IMR-90 (cell line): ENCODE data around the gene UMODL1. TPM values are rescaled to one million over a fixed set of nuclear protein-coding genes. Genes with fewer than 3 reads are reported as not detected.

Experiments used
- ATAC-seq: fragments of 200-7000 bp; cut with Tn5 transposase; 2 replicates; pipeline ENCODE4 v1.9.1; 2020; ENCODE audit warnings: low read depth, mild to moderate bottlenecking, moderate library complexity
- BruUV-seq: library from RNA; stranded (reverse); fragments of 400-500 nt; replicated peaks from 2 replicates; lab custom pipeline; 2021; lab: Mats Ljungman, UMichigan
- CTCF ChIA-PET: fragments of 300-600 bp; formaldehyde crosslinking; extraction: SDS; loops from one replicate; lab custom pipeline; 2021; ENCODE audit warnings: antibody characterized with exemption; lab: Yijun Ruan, JAX
- POLR2A ChIA-PET: fragments of 300-600 bp; sonication (Branson Sonifier 250); formaldehyde crosslinking; loops from one replicate; lab custom pipeline; 2022; ENCODE audit warnings: antibody characterized with exemption; ENCODE audit not compliant: unreplicated experiment; lab: Charles Lee
- DNase-seq: peaks from one replicate; pipeline ENCODE4 v3.0.0; 2013
- H2AFZ ChIP-seq: replicated peaks from 2 replicates; pipeline ENCODE3; 2013; ENCODE audit warnings: low read length, mild to moderate bottlenecking; ENCODE audit not compliant: poor library complexity
- H2AK5ac ChIP-seq: 2 replicates; pipeline ENCODE4 v1.6.1; 2013; ENCODE audit warnings: low read depth, low read length, inconsistent platforms
- H2AK9ac ChIP-seq: replicated peaks from 2 replicates; pipeline ENCODE3; 2013; ENCODE audit warnings: mild to moderate bottlenecking, low read depth, low read length, moderate library complexity; ENCODE audit not compliant: poor library complexity
- H2BK120ac ChIP-seq: 2 replicates; pipeline ENCODE4 v1.6.1; 2013; ENCODE audit warnings: low read depth, low read length, inconsistent platforms
- H2BK15ac ChIP-seq: 3 replicates; pipeline ENCODE4 v1.6.1; 2013; ENCODE audit warnings: low read depth, low read length, inconsistent platforms
- H2BK20ac ChIP-seq: 2 replicates; pipeline ENCODE4 v1.6.1; 2013; ENCODE audit warnings: low read depth, mild to moderate bottlenecking, inconsistent platforms, low read length, moderate library complexity
- H2BK5ac ChIP-seq: 2 replicates; pipeline ENCODE4 v1.6.1; 2013; ENCODE audit warnings: mild to moderate bottlenecking, low read depth, low read length, inconsistent platforms; ENCODE audit not compliant: poor library complexity, severe bottlenecking
- H3K14ac ChIP-seq: replicated peaks from 2 replicates; pipeline ENCODE4 v1.6.1; 2013; ENCODE audit warnings: low read depth, low read length, inconsistent platforms
- H3K18ac ChIP-seq: 2 replicates; pipeline ENCODE4 v1.6.1; 2013; ENCODE audit warnings: low read depth, low read length, control low read depth
- H3K23ac ChIP-seq: 2 replicates; pipeline ENCODE4 v1.6.1; 2013; ENCODE audit warnings: low read depth, low read length, inconsistent platforms
- H3K27ac ChIP-seq: 2 replicates; pipeline ENCODE4 v1.5.1; 2013; ENCODE audit warnings: mild to moderate bottlenecking, control low read depth, low read length; ENCODE audit not compliant: insufficient read depth
- H3K27me3 ChIP-seq: 2 replicates; pipeline ENCODE4 v1.6.1; 2013; ENCODE audit warnings: low read length; ENCODE audit not compliant: control insufficient read depth, insufficient read depth
- H3K36me3 ChIP-seq: 2 replicates; pipeline ENCODE4 v1.6.1; 2013; ENCODE audit warnings: low read length, mixed read lengths; ENCODE audit not compliant: control insufficient read depth, insufficient read depth
- H3K4ac ChIP-seq: 2 replicates; pipeline ENCODE4 v1.6.1; 2013; ENCODE audit warnings: low read depth, low read length, inconsistent platforms
- H3K4me1 ChIP-seq: 2 replicates; pipeline ENCODE4 v1.6.1; 2013; ENCODE audit warnings: low read length, mixed read lengths; ENCODE audit not compliant: control insufficient read depth, insufficient read depth
- H3K4me2 ChIP-seq: 2 replicates; pipeline ENCODE4 v1.6.1; 2013; ENCODE audit warnings: low read depth, mild to moderate bottlenecking, control low read depth, low read length, moderate library complexity
- H3K4me3 ChIP-seq: 2 replicates; pipeline ENCODE4 v1.5.1; 2013; ENCODE audit warnings: low read depth, mild to moderate bottlenecking, control low read depth, low read length, moderate library complexity; ENCODE audit not compliant: insufficient read depth
- H3K56ac ChIP-seq: 2 replicates; pipeline ENCODE4 v1.6.1; 2013; ENCODE audit warnings: low read length, inconsistent platforms; ENCODE audit not compliant: insufficient read depth; ENCODE audit errors: extremely low read depth
- H3K79me1 ChIP-seq, 2 experiments: 2 replicates each; pipeline ENCODE4 v1.6.1; 2013; ENCODE audit warnings: low read length in 2 of 2, inconsistent platforms in 1 of 2, low read depth in 1 of 2
- H3K9ac ChIP-seq: 2 replicates; pipeline ENCODE4 v1.6.1; 2013; ENCODE audit warnings: low read depth, low read length, control low read depth
- H3K9me1 ChIP-seq: 2 replicates; pipeline ENCODE4 v1.6.1; 2013; ENCODE audit warnings: low read length, inconsistent platforms; ENCODE audit not compliant: insufficient read depth
- H3K9me3 ChIP-seq: 2 replicates; pipeline ENCODE4 v1.6.1; 2013; ENCODE audit warnings: low read length; ENCODE audit not compliant: control insufficient read depth, insufficient read depth
- H4K20me1 ChIP-seq: 2 replicates; pipeline ENCODE4 v1.6.1; 2013; ENCODE audit warnings: low read length, inconsistent platforms; ENCODE audit not compliant: insufficient read depth
- H4K5ac ChIP-seq: 2 replicates; pipeline ENCODE4 v1.6.1; 2013; ENCODE audit warnings: mild to moderate bottlenecking, low read depth, low read length, control low read depth
- H4K8ac ChIP-seq, 2 experiments: 2 replicates each; pipeline ENCODE4 v1.6.1; 2013; ENCODE audit warnings: low read depth in 2 of 2, low read length in 2 of 2, control low read depth in 1 of 2, inconsistent platforms in 1 of 2
- H4K91ac ChIP-seq: 2 replicates; pipeline ENCODE4 v1.6.1; 2013; ENCODE audit warnings: low read depth, low read length, inconsistent platforms; ENCODE audit not compliant: insufficient read depth
- CHD1 ChIP-seq: IDR thresholded peaks from 2 replicates; pipeline ENCODE4 v1.6.1; 2012; ENCODE audit warnings: low read depth, low read length, improper control_type of control experiment
- FOS ChIP-seq: fragments of 150-350 bp; IDR thresholded peaks from 2 replicates; pipeline ENCODE4 v1.6.1; 2016; ENCODE audit warnings: low read depth, low read length
- MAZ ChIP-seq: IDR thresholded peaks from 2 replicates; pipeline ENCODE4 v1.6.1; 2012; ENCODE audit warnings: low read depth, mild to moderate bottlenecking, low read length, improper control_type of control experiment, moderate library complexity, borderline replicate concordance
- POLR2A ChIP-seq: IDR thresholded peaks from 2 replicates; pipeline ENCODE4 v1.6.1; 2012; ENCODE audit warnings: mild to moderate bottlenecking, low read depth, low read length
- RFX5 ChIP-seq: IDR thresholded peaks from 2 replicates; pipeline ENCODE4 v1.8.0; 2012; ENCODE audit warnings: low read depth, mild to moderate bottlenecking, low read length, moderate library complexity
- SMC3 ChIP-seq: fragments of 150-350 bp; IDR thresholded peaks from 2 replicates; pipeline ENCODE4 v1.6.1; 2016; ENCODE audit warnings: low read depth, mild to moderate bottlenecking, antibody characterized with exemption, low read length, moderate library complexity
- whole genome bisulfite sequencing, 2 experiments: methylation state at CpG; one replicate each; pipeline versions ENCODE4 v1.1.5 to v1.1.7; 2013; ENCODE audit warnings: missing lambda C conversion rate in 2 of 2; ENCODE audit not compliant: insufficient read length in 1 of 2; ENCODE audit errors: extremely low coverage in 2 of 2; 5-methylcytosine and 5-hydroxymethylcytosine counted together
- dilution Hi-C: fragments of 300-500 bp; cut with HindIII; formaldehyde crosslinking; loops from one replicate; pipeline ENCODE4 v1.14.3; 2018; ENCODE audit warnings: low sequenced_read_pairs; ENCODE audit not compliant: unreplicated experiment
- in situ Hi-C: fragments of 300-500 bp; cut with MboI; formaldehyde crosslinking; loops from 3 replicates; pipeline ENCODE4 v1.14.3; 2019; ENCODE audit warnings: low sequenced_read_pairs, inconsistent platforms, mixed read lengths
- intact Hi-C: fragments of 100-400 bp; cut with micrococcal nuclease; formaldehyde crosslinking; loops from 2 replicates; pipeline ENCODE4 v1.10.0; 2022
- polyA plus RNA-seq, 3 experiments: library from polyadenylated mRNA; depleted of rRNA; stranded (reverse); fragments of >200 nt; gene quantifications; 2 replicates each; pipeline ENCODE4 v1.2.3, GENCODE V29; 2012; ENCODE audit warnings: low replicate concordance in 1 of 3
- total RNA-seq: library from RNA; depleted of rRNA; stranded (reverse); fragments of >200 nt; gene quantifications from 2 replicates; pipeline ENCODE4 v1.2.3, GENCODE V29; 2012

The UMODL1 gene
- total and polyA plus RNA-seq, 2 of the 4 experiments (the other 2 are of a cell fraction) = 0.02 TPM; not detected in 1

DNA sequence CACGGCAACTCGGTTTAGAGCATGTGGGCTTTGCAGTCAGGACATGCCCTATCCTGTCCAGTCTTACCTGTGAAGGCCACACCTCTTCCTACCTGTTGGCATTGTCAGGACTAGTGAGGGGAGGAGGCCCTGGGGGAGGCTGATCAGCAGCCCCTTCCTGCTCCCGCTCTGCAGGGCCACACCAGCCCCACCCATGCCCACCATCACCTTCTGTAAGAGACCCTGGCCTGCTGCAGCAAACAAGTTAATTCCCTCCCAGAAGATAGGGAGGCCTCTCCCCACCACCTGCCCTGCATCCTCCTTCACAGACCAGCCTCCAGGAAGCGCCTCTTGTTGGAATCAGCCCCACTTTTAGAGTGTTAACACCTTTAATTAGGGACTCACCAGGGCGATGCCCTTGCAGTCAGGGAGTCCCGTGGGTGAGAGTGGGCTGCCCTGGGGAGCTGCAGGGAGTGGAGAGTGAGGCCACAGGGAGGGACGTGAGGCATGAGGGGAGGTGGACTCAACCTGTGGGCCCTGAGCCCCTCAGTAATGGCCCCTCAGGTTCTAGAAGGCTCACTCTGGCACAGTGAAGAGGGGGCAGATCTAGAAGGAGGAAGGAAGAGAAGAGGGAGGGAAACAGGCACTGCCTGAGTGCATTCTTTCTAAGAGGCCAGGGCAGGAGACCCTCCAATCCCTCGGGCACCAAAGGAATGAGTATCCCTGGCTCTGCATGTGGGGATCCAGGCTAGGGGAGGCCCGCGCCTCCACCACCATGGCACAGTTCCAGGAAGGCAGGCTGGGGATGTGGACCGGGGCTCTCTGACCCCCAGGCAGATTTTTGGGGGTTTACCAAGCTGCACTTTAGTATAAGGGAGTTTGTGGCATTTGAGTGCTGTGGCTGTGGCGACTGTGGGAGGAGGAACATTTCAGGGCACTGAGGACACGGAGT, 8.2 kb downstream of the UMODL1 start (continued):
- TF ChIP-seq POLR2A = no peak
- TF ChIP-seq CHD1 = no peak

DNA sequence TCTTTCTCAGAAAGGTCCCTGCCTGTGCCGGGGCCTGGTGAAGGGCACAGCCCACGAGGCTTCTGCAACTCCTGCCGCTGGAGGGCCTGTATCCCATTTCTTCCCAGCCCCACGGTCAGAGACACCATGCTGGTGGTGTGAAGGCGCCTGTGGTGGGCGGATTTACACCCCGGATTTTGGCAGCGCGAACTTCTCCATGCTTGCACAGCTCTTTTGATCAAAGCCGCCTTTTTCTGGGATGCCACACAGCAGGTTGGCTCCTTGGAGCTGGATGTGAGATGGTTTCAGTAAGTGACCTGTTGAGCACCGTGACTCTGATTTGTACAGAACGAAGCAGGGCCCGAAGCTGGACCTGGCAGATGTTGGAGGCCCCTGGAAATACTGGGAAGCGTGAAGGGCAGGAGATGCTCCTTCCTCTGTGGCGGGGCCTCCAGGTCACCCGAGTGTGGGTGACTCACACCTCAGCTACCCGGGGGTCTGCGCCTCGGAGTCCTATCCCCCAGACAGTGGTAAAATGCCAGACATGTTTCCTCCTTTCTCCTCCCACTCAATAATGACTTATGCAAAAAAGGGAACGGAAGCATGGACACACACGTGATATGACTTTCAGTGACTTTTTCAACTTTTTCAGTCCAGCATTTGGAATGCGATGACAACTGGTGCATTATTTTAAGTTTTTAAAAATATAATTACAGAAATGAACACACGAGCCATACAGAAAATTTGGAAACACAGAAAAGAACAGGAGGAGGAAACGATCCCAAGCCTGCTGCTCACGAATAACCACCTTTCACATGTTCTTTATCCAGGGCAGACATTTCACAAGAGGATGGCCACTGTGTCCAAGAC, 9.0 kb downstream of the UMODL1 start:
- H3K4me2 ChIP-seq = no peak overlapping the region

More for the DNA sequence above, 9.0 kb downstream of the UMODL1 start:
- Histone ChIP-seq H4K5ac (no peak overlapping the region), H4K91ac (no peak overlapping the region), H2AK5ac (peak overlapping the region; percentile 66), H3K27ac (no peak overlapping the region), H3K9me1 (no peaks in the 10 kb centered on the region), H3K56ac (no peak overlapping the region), H2BK20ac (no peak overlapping the region), H3K36me3 (no peaks in the 10 kb centered on the region), H3K23ac (no peak overlapping the region), H3K4me3 (no peak overlapping the region), H2BK15ac (no peak overlapping the region), H3K9me3 (no peaks in the 10 kb centered on the region), H2AFZ (no peak overlapping the region), H2BK5ac (no peak overlapping the region), H2AK9ac (no peak overlapping the region), H4K8ac (no peak overlapping the region), H3K4me1 (no peaks in the 10 kb centered on the region), H2BK120ac (0 out of 2 replicates have a peak overlapping the region, but pooled peaks have one; percentile 12), H3K79me1 (no peaks in the 10 kb centered on the region), H3K9ac (no peak overlapping the region), H3K4ac (peak overlapping the region; percentile 33), H3K18ac (no peak overlapping the region), H3K27me3 (peaks cover 3% of the 10 kb centered on the region; the same call in 1 of the 2 replicates), H4K20me1 (no peaks in the 10 kb centered on the region), H3K14ac (0 out of 2 replicates have a peak overlapping the region, but pooled peaks have one; percentile 12)
- DNase-seq (peak; percentile 11), ATAC-seq (no peak)
- 73% methylated on average over 8 of the region's 25 CpGs; no CpG with 5 or more reads in 1 of the 2 experiments for WGBS, 2 experiments
- TF ChIP-seq MAZ (no peak), CHD1 (no peak), RFX5 (no peak), FOS (no peak), SMC3 (no peak)
- in situ Hi-C loops = no loop called here
- dilution Hi-C loops = no loop called here
- intact Hi-C loops = no loop called here
- no TSS peak for BruUV-seq
- CTCF ChIA-PET = no interaction called here
- POLR2A ChIA-PET = no interaction called here
